Body of pancreas (tissue), 4 donors: Measurements from ENCODE around the gene SEC14L2. TPM values are rescaled to one million over a fixed set of nuclear protein-coding genes. Genes with fewer than 3 reads are reported as not detected.

ENCODE experiments used
- ATAC-seq: fragments of 150-250 bp; one replicate; pipeline ENCODE4 v1.9.1; 2016
- DNase-seq, 4 donors: peaks; one replicate each; pipeline ENCODE4 v3.0.0-alpha.2; 2019
- H3K27ac ChIP-seq, 4 donors: fragments of 200-600 bp; sonication (generic); 1 replicate in 3 of 4; 2 replicates in 1 of 4; pipeline versions ENCODE4 v1.5.1 to v1.6.1; 2016 to 2019; ENCODE audit warnings: mild to moderate bottlenecking in 1 of 4, mixed read lengths in 1 of 4, moderate library complexity in 1 of 4
- H3K27me3 ChIP-seq, 2 donors: fragments of 200-600 bp; sonication (generic); one replicate each; pipeline ENCODE4 v1.6.0; 2016; ENCODE audit warnings: mild to moderate bottlenecking in 1 of 2
- H3K36me3 ChIP-seq, 2 donors: fragments of 200-600 bp; sonication (generic); replicated peaks in 1 of 2; 2 replicates each; pipeline ENCODE4 v1.5.1; 2016; ENCODE audit warnings: low read depth in 2 of 2; ENCODE audit not compliant: insufficient read depth in 1 of 2
- H3K4me1 ChIP-seq: fragments of 200-600 bp; sonication (generic); one replicate; pipeline ENCODE4 v1.6.0; 2016
- H3K4me3 ChIP-seq, 2 donors: fragments of 200-600 bp; sonication (generic); 1 replicate in 1 of 2; 2 replicates in 1 of 2; pipeline ENCODE4 v1.5.1; 2016 to 2019
- H3K9me3 ChIP-seq, 3 donors: fragments of 200-600 bp; sonication (generic); 1 replicate in 2 of 3; 2 replicates in 1 of 3; pipeline ENCODE4 v1.5.1; 2016
- POLR2A ChIP-seq, 3 donors: fragments of 450-650 bp; IDR thresholded peaks; one replicate each; pipeline ENCODE4 v1.6.1; 2016; ENCODE audit warnings: antibody characterized with exemption in 3 of 3, mild to moderate bottlenecking in 2 of 3
- WGBS, 2 donors: methylation state at CpG; one replicate each; pipeline ENCODE4 v1.1.5; 2017; 5-methylcytosine and 5-hydroxymethylcytosine counted together
- intact Hi-C: fragments of 100-400 bp; cut with DNase I; formaldehyde crosslinking; loops from one replicate; pipeline ENCODE4 v1.15.1; 2023
- total RNA-seq, 2 donors: library from RNA; depleted of rRNA; stranded (reverse); fragments of >200 nt; gene quantifications; one replicate each; pipeline ENCODE4 v1.1.0, GENCODE V29; 2016
- TF ChIP-seq, protein P1 (sequence below), 7 experiments: fragments of 450-650 bp in 4 of 7; fragments of 200-600 bp in 3 of 7; sonication (generic) in 3 of 7; IDR thresholded peaks; one replicate each; pipeline ENCODE4 v1.5.1; 2016 to 2019; ENCODE audit warnings: antibody characterized with exemption in 7 of 7

SEC14L2 gene
- total RNA-seq, 2 donors from 2014 or later = 0.33 to 3.9 TPM

DNA sequence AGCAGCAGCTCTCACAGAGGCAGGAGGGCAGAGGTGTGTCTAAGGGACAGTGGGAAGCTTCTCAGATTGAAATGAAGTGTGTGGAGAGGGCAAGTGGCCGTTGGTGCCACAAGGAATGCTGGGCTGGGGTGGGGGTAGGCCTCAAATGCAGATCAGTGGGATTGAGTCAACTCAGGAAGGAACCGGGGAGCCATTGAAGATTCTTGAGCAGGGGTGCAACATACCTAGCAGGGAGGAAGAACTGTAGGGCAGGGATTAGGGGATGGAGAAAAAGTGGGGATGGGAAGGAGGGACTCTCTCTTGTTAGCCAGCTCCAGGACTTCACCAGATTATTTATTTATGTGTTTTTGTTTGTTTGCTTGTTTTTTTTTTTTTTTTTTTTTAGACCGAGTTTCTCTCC, 2.9 kb upstream of the SEC14L2 start:
- no peak overlapping the region for H3K4me3 ChIP-seq
- ATAC-seq = no peak
- DNase-seq = no peak
- no peaks in the 10 kb centered on the region for H3K36me3 ChIP-seq
- H3K27ac ChIP-seq = no peak overlapping the region
- no peaks in the 10 kb centered on the region for H3K9me3 ChIP-seq
- H3K27me3 ChIP-seq = no peaks in the 10 kb centered on the region
- intact Hi-C loops = loop anchor here (5.0 kb wide), 1 partner anchor 88 kb away; no protein-coding TSS in a partner anchor
- 74 to 82% methylated on average over 3 of the region's 3 CpGs for WGBS, 2 donors
- TF ChIP-seq POLR2A (IDR thresholded peaks at IDR 0.05) = no peak
- TF ChIP-seq, protein P1, sequence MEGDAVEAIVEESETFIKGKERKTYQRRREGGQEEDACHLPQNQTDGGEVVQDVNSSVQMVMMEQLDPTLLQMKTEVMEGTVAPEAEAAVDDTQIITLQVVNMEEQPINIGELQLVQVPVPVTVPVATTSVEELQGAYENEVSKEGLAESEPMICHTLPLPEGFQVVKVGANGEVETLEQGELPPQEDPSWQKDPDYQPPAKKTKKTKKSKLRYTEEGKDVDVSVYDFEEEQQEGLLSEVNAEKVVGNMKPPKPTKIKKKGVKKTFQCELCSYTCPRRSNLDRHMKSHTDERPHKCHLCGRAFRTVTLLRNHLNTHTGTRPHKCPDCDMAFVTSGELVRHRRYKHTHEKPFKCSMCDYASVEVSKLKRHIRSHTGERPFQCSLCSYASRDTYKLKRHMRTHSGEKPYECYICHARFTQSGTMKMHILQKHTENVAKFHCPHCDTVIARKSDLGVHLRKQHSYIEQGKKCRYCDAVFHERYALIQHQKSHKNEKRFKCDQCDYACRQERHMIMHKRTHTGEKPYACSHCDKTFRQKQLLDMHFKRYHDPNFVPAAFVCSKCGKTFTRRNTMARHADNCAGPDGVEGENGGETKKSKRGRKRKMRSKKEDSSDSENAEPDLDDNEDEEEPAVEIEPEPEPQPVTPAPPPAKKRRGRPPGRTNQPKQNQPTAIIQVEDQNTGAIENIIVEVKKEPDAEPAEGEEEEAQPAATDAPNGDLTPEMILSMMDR (IDR thresholded peaks at IDR 0.05) = no peak
- H3K4me1 ChIP-seq = peaks cover 23% of the 10 kb centered on the region

DNA sequence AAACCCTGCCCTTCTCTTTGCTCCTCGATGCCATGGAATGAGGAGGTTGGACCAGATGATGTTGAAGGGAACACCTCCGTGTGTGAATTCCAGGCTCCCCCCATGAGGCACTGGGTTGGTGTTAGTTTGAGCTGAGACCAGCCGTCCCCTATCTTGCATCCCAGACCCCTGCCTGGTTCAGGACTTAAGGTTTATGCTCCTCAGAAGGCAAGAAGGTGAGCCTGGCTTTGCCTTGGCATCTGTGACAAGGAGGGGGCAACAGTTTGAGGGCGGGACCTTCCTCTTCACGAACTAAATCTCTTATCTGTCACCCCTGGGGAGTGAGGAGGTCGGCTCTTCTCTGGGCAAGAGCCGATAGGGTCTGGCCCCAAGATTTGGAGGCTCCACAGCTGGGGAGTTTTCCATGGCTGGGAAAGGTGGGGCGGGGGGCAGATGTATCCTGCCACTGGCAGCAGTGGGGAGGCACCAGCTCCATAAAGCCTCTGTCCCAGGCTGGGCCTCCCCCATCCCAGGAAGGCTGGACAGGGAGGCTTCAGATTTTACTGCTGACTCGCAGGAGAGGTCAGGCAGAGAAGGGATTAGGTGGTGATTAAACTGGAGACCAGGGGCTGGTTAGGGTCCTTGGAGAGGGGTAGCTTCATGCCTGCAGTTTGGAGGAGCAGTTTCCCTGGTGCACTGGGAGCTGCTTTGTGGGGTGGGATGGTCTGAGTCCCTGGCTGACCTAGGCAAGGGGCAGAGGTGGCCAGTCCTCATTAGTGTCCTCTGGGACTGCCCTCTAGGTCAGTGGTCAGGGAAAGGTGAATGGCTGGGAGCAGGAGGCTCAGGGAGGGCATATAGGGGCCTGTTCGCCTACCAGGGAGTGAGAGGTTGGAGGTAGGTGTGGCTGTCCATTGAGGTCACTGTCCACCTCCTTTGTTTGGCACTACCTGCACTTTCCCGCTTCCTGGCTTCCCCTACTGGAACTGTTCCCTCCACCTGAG, 1.1 kb downstream of the SEC14L2 start:
- ATAC-seq (peak; percentile 2), DNase-seq (peak in 1 of 4 donors; percentile 23)
- WGBS, 2 donors = 21 to 35% methylated on average over 5 to 11 of the region's 11 CpGs
- TF ChIP-seq, protein P1 (IDR thresholded peaks at IDR 0.05) = no peak
- no peak for TF ChIP-seq POLR2A (IDR thresholded peaks at IDR 0.05)
- no peaks in the 10 kb centered on the region for H3K9me3 ChIP-seq
- peaks cover 23% of the 10 kb centered on the region for H3K4me1 ChIP-seq
- intact Hi-C loops = no loop called here
- H3K27ac ChIP-seq = peak overlapping the region in 2 of 4 donors; percentile 56 to 61
- H3K36me3 ChIP-seq = no peaks in the 10 kb centered on the region
- peak overlapping the region in 1 of 2 donors; percentile 61 for H3K4me3 ChIP-seq
- H3K27me3 ChIP-seq = no peaks in the 10 kb centered on the region

DNA sequence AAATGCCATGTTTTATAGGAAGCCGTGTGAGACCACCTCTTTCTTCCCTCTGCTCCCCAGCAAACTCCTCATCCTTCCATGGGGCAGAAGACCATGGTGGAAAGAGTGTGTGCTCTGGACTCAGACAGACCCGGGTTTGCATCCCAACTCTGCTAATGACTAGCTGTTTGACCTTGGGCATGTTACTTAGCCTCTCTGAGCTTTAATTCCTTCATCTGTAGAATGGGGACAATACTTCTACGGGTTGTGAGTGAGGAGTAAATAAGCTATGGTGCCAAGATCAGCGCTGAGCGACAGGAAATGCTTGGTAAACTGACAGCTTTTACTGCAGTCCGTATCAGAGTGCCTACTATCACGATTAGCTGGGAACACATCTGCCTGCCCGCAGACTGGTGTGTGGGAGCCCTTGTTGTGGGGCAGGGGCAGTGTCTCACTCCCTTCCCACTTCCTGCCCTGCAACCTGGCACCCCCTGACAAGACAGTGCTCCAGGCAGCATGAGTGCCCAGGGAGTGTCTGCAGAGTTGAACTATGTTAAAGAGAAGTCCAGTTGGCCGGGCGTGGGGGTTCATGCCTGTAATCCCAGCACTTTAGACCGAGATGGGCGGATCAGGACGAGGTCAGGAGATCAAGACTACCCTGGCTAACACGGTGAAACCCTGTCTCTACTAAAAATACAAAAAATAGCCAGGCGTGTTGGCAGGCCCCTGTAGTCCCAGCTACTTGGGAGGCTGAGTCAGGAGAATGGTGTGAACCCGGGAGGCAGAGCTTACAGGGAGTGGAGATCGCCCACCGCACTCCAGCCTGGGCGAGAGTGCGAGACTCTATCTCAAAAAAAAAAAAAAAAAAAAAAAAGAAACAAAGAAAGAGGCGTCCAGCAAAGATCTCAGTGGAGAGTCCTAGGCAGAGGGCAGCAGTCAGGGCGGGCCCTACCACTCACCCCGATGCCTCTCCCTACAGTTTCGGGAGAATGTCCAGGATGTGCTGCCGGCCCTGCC, 2.2 kb downstream of the SEC14L2 start:
- intact Hi-C loops = no loop called here
- no peaks in the 10 kb centered on the region for H3K9me3 ChIP-seq
- DNase-seq = no peak
- WGBS, 2 donors = 59 to 69% methylated on average over 22 to 25 of the region's 25 CpGs
- H3K27ac ChIP-seq = no peak overlapping the region
- no peak overlapping the region for H3K4me3 ChIP-seq
- H3K36me3 ChIP-seq = no peaks in the 10 kb centered on the region
- H3K27me3 ChIP-seq = no peaks in the 10 kb centered on the region
- ATAC-seq = no peak
- peaks cover 23% of the 10 kb centered on the region for H3K4me1 ChIP-seq
- TF ChIP-seq, protein P1 (IDR thresholded peaks at IDR 0.05) = no peak
- no peak for TF ChIP-seq POLR2A (IDR thresholded peaks at IDR 0.05)

DNA sequence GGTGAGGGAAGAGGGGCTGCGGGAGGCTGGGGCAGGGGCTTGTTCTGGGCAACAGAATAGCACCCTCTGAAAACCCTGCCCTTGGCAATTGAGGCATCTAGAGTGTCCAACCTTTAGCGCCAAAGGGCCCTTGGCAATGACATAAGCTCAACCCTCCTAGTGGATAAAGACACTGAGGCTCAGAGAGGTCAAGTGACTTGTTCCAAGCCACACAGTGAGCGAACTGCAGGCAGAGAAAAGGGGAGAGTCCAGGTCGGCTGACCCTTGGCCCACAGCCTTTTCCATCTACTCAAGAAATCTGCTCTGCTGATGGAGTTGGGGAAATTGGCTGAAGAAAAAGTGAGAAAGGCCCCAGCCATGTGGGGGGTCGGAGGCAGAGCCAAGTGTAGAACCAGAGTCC, 2.9 kb downstream of the SEC14L2 start:
- Histone ChIP-seq H3K27ac (no peak overlapping the region), H3K9me3 (no peaks in the 10 kb centered on the region), H3K27me3 (no peaks in the 10 kb centered on the region), H3K4me1 (peaks cover 23% of the 10 kb centered on the region), H3K4me3 (no peak overlapping the region), H3K36me3 (no peaks in the 10 kb centered on the region)
- WGBS, 2 donors = 72 to 87% methylated on average over 5 of the region's 5 CpGs
- no peak for TF ChIP-seq POLR2A (IDR thresholded peaks at IDR 0.05)
- TF ChIP-seq, protein P1 (IDR thresholded peaks at IDR 0.05) = no peak
- no peak for ATAC-seq
- intact Hi-C loops = no loop called here
- DNase-seq = no peak
